Stimulated activated CD8-positive, alpha-beta memory T cell treated with anti-CD3 and anti-CD28 coated beads, Interleukin-12 subunit alpha, Interleukin-12 subunit beta, amount 100 ng/mL, for 24 hours (primary cell): Measurements from ENCODE around the gene SH3BGRL2.
"Not testable (repeated sequence)": the region's sequence is repeated elsewhere in the genome, so short reads cannot be mapped to it uniquely, and the experiment has no call there.

Source experiments
- DNase-seq: peaks from one replicate; pipeline ENCODE4 v3.0.0-alpha.2; 2020; ENCODE audit errors: extremely low read depth

Gene SH3BGRL2

DNA sequence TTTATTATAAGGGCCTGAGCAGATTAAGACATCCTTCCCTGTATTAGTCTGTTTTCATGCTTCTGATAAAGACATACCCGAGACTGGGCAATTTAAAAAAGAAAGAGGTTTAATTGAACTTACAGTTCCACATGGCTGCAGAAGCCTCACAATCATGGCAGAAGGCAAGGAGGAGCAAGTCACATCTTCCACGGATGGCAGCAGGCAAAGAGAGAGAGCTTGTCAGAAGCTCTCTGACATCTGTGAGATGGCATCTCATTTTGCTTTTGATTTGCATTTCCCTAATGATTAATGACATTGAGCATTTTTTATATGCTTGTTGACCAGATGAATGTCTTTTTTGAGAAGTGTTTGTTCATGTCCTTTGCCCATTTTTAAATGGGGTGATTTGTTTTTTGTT is 114.2 kb downstream of the SH3BGRL2 start:
- DNase-seq: not testable (repeated sequence)

DNA sequence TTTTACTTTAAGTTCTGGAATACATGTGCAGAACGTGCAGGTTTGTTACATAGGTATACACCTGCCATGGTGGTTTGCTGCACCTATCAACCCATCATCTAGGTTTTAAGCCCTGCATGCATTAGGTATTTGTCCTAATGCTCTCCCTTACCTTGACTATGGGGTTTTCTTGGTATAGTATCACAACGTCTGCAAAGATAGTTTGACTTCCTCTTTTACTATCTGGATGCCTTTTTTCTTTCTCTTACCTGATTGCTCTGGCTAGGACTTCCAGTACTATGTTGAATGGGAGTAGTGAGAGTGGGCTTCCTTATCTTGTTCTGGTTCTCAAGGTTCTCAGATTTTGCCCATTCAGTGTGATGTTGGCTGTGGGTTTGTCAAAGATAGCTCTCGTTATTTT is 115.2 kb downstream of the SH3BGRL2 start:
- DNase-seq: not testable (repeated sequence)

DNA sequence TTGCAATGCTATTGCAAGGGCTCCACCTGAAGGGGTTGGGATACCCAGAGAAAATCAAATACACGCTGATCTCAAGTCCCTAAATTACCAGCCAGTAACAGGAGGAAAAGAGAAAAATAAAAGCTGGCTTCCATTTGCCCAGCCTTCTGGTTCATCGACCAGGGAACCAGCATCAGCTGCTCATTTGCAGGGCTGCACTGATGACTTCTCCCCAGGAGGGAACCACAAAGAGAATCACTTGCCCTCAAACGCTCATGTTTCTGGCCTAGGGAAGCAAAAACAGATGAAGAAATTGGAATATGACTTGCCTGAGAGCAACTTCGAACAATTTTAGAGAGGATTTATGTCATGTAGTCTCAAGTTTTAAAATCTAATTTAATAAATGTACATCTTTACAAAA is 119.7 kb downstream of the SH3BGRL2 start:
- no peak for DNase-seq
